Gastroesophageal sphincter (tissue), 3 donors: ENCODE measurements around the gene LCE1C.

Experiments
- CTCF ChIP-seq, 4 experiments: fragments of 200-600 bp in 2 of 4; fragments of 450-650 bp in 2 of 4; sonication (generic) in 1 of 4; IDR thresholded peaks; one replicate each; pipeline ENCODE4 v1.5.1; 2017 to 2019; ENCODE audit warnings: antibody characterized with exemption in 4 of 4, mild to moderate bottlenecking in 2 of 4, moderate library complexity in 2 of 4
- EP300 ChIP-seq: sonication (generic); formaldehyde crosslinking; IDR thresholded peaks from one replicate; pipeline ENCODE4 v1.6.1; 2017; ENCODE audit warnings: antibody characterized with exemption, mild to moderate bottlenecking
- POLR2A ChIP-seq, 2 donors: fragments of 450-650 bp; IDR thresholded peaks; one replicate each; pipeline ENCODE4 v1.6.1; 2017; ENCODE audit warnings: antibody characterized with exemption in 2 of 2, mild to moderate bottlenecking in 2 of 2, moderate library complexity in 1 of 2
- POLR2AphosphoS5 ChIP-seq: sonication (generic); formaldehyde crosslinking; IDR thresholded peaks from one replicate; pipeline ENCODE4 v1.6.1; 2017; ENCODE audit warnings: antibody characterized with exemption

GRCh38 chr1:152770411-152770810 lies 36.0 kb downstream of the LCE1C start:
- TF ChIP-seq CTCF (IDR thresholded peaks at IDR 0.05), result no peak
- TF ChIP-seq POLR2A (IDR thresholded peaks at IDR 0.05), result no peak
- TF ChIP-seq EP300, result no peak
- no peak for TF ChIP-seq POLR2AphosphoS5
